ENCODE data around the gene CNEP1R1.

DNA sequence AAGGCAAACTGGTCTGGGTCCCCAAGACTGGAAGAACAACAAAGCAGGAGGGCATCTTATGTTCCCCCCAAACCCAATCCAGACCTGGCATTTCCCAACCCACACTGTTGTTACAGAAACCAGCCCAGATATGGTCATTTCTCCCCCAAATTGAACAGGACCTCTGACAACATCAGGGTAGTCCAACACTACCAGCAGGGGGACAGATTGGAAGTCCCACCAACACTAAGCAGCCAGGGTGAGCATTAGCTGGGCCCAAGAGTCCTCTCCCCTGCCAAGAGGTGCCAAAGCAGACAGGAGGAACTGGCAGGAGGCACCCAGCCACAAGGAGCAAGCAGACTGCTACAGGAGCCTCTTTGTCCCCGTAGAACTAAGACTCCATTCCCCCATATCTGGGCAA, 29.3 kb upstream of the CNEP1R1 start:
- TF ChIP-seq, protein P1, sequence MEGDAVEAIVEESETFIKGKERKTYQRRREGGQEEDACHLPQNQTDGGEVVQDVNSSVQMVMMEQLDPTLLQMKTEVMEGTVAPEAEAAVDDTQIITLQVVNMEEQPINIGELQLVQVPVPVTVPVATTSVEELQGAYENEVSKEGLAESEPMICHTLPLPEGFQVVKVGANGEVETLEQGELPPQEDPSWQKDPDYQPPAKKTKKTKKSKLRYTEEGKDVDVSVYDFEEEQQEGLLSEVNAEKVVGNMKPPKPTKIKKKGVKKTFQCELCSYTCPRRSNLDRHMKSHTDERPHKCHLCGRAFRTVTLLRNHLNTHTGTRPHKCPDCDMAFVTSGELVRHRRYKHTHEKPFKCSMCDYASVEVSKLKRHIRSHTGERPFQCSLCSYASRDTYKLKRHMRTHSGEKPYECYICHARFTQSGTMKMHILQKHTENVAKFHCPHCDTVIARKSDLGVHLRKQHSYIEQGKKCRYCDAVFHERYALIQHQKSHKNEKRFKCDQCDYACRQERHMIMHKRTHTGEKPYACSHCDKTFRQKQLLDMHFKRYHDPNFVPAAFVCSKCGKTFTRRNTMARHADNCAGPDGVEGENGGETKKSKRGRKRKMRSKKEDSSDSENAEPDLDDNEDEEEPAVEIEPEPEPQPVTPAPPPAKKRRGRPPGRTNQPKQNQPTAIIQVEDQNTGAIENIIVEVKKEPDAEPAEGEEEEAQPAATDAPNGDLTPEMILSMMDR (IDR thresholded peaks at IDR 0.05): no peak
- no peak for TF ChIP-seq POLR2A (IDR thresholded peaks at IDR 0.05)

All from esophagus squamous epithelium (tissue), 4 donors.